Measurements from ENCODE around the gene ECM2. TPM values are rescaled to one million over a fixed set of nuclear protein-coding genes. Genes with fewer than 3 reads are reported as not detected.

The ECM2 gene
- total RNA-seq, 4 donors from 2014 or later = 3.1 to 6.1 (median 4.3) TPM

GRCh38 chr9:92479346-92479745 is 56.4 kb downstream of the ECM2 start:
- no peaks in the 10 kb centered on the region for H3K27me3 ChIP-seq
- H3K9me3 ChIP-seq = no peaks in the 10 kb centered on the region
- no peak overlapping the region for H3K4me3 ChIP-seq
- H3K4me1 ChIP-seq = peaks cover 24% of the 10 kb centered on the region
- DNase-seq (ENCODE audit: low spot score in 2 of 2) = no peak
- no peak overlapping the region for H3K27ac ChIP-seq
- no peak for TF ChIP-seq EP300 (IDR thresholded peaks at IDR 0.05)
- TF ChIP-seq CTCF (IDR thresholded peaks at IDR 0.05) = no peak
- no peak for TF ChIP-seq POLR2A (IDR thresholded peaks at IDR 0.05)
- no peak for TF ChIP-seq POLR2AphosphoS5 (IDR thresholded peaks at IDR 0.05)
- H3K36me3 ChIP-seq = no peaks in the 10 kb centered on the region

GRCh38 chr9:92478783-92479182 is 57.0 kb downstream of the ECM2 start:
- H3K4me3 ChIP-seq = no peak overlapping the region
- H3K27ac ChIP-seq = no peak overlapping the region
- H3K36me3 ChIP-seq = no peaks in the 10 kb centered on the region
- no peak for DNase-seq (ENCODE audit: low spot score in 2 of 2)
- TF ChIP-seq POLR2AphosphoS5 (IDR thresholded peaks at IDR 0.05) = no peak
- TF ChIP-seq EP300 (IDR thresholded peaks at IDR 0.05) = no peak
- no peak for TF ChIP-seq POLR2A (IDR thresholded peaks at IDR 0.05)
- TF ChIP-seq CTCF (IDR thresholded peaks at IDR 0.05) = no peak
- 79% methylated on average over 7 of the region's 7 CpGs for WGBS
- H3K9me3 ChIP-seq = no peaks in the 10 kb centered on the region
- H3K27me3 ChIP-seq = no peaks in the 10 kb centered on the region
- peaks cover 24% of the 10 kb centered on the region for H3K4me1 ChIP-seq

GRCh38 chr9:92476962-92477361 is 58.8 kb downstream of the ECM2 start:
- TF ChIP-seq POLR2A (IDR thresholded peaks at IDR 0.05) (no peak), EP300 (IDR thresholded peaks at IDR 0.05) (no peak), CTCF (IDR thresholded peaks at IDR 0.05) (no peak), POLR2AphosphoS5 (IDR thresholded peaks at IDR 0.05) (no peak)
- peaks cover 21% of the 10 kb centered on the region for H3K4me1 ChIP-seq
- no peak overlapping the region for H3K4me3 ChIP-seq
- no peaks in the 10 kb centered on the region for H3K36me3 ChIP-seq
- H3K27me3 ChIP-seq = no peaks in the 10 kb centered on the region
- H3K27ac ChIP-seq = no peak overlapping the region
- H3K9me3 ChIP-seq = no peaks in the 10 kb centered on the region
- 78% methylated on average over 1 of the region's 1 CpG for WGBS
- no peak for DNase-seq (ENCODE audit: low spot score in 2 of 2)

GRCh38 chr9:92474587-92474986 is 61.2 kb downstream of the ECM2 start:
- Histone ChIP-seq H3K27ac (no peak overlapping the region), H3K27me3 (no peaks in the 10 kb centered on the region), H3K4me3 (no peak overlapping the region), H3K4me1 (no peaks in the 10 kb centered on the region), H3K9me3 (no peaks in the 10 kb centered on the region), H3K36me3 (no peaks in the 10 kb centered on the region)
- no peak for TF ChIP-seq EP300 (IDR thresholded peaks at IDR 0.05)
- no peak for TF ChIP-seq POLR2A (IDR thresholded peaks at IDR 0.05)
- no peak for TF ChIP-seq CTCF (IDR thresholded peaks at IDR 0.05)
- no peak for TF ChIP-seq POLR2AphosphoS5 (IDR thresholded peaks at IDR 0.05)
- no peak for DNase-seq (ENCODE audit: low spot score in 2 of 2)
- WGBS = 91% methylated on average over 3 of the region's 3 CpGs

GRCh38 chr9:92468206-92468605 is 67.6 kb downstream of the ECM2 start:
- 81% methylated on average over 2 of the region's 2 CpGs for WGBS
- H3K27ac ChIP-seq = peak overlapping the region; percentile 66
- no peak for TF ChIP-seq POLR2A (IDR thresholded peaks at IDR 0.05)
- TF ChIP-seq CTCF (IDR thresholded peaks at IDR 0.05) = no peak
- no peak for TF ChIP-seq POLR2AphosphoS5 (IDR thresholded peaks at IDR 0.05)
- TF ChIP-seq EP300 (IDR thresholded peaks at IDR 0.05) = no peak
- no peaks in the 10 kb centered on the region for H3K27me3 ChIP-seq
- no peaks in the 10 kb centered on the region for H3K9me3 ChIP-seq
- peaks cover 23% of the 10 kb centered on the region for H3K4me1 ChIP-seq
- no peaks in the 10 kb centered on the region for H3K36me3 ChIP-seq
- no peak for DNase-seq (ENCODE audit: low spot score in 2 of 2)
- H3K4me3 ChIP-seq = no peak overlapping the region
